Kidney epithelial cell (primary cell): Measurements from ENCODE around the gene TNPO2. TPM values are rescaled to one million over a fixed set of nuclear protein-coding genes. Genes with fewer than 3 reads are reported as not detected.
"Not testable (repeated sequence)": the region's sequence is repeated elsewhere in the genome, so short reads cannot be mapped to it uniquely, and the experiment has no call there.

Source experiments
- DNase-seq: peaks from one replicate; pipeline ENCODE4 v3.0.0-alpha.2; 2010; ENCODE audit warnings: low read depth
- H3K27me3 ChIP-seq: 2 replicates; pipeline ENCODE4 v1.6.0; 2011; ENCODE audit warnings: low read length; ENCODE audit not compliant: control insufficient read depth, insufficient read depth
- H3K36me3 ChIP-seq: 2 replicates; pipeline ENCODE4 v1.5.1; 2011; ENCODE audit warnings: low read length; ENCODE audit not compliant: control insufficient read depth, insufficient read depth
- H3K4me3 ChIP-seq: 2 replicates; pipeline ENCODE4 v1.5.1; 2011; ENCODE audit warnings: low read depth, mild to moderate bottlenecking, control low read depth, low read length
- total RNA-seq: library from RNA; depleted of rRNA; stranded (reverse); fragments of >200 nt; gene quantifications from 2 replicates; pipeline ENCODE4 v1.2.3, GENCODE V29; 2015
- TF ChIP-seq, protein P1 (sequence below): IDR thresholded peaks from 2 replicates; pipeline ENCODE4 v1.5.1; 2011; ENCODE audit warnings: mild to moderate bottlenecking, moderate library complexity, low read length, control low read depth, inconsistent platforms; ENCODE audit not compliant: insufficient read depth, poor library complexity, severe bottlenecking

Gene TNPO2
- total RNA-seq, 1 donor from 2014 or later: 27.1 TPM

- Histone ChIP-seq H3K27me3 (no peaks in the 10 kb centered on the region), H3K36me3 (peaks cover 5% of the 10 kb centered on the region), H3K4me3 (peak overlapping the region; percentile 86)
- TF ChIP-seq, protein P1, sequence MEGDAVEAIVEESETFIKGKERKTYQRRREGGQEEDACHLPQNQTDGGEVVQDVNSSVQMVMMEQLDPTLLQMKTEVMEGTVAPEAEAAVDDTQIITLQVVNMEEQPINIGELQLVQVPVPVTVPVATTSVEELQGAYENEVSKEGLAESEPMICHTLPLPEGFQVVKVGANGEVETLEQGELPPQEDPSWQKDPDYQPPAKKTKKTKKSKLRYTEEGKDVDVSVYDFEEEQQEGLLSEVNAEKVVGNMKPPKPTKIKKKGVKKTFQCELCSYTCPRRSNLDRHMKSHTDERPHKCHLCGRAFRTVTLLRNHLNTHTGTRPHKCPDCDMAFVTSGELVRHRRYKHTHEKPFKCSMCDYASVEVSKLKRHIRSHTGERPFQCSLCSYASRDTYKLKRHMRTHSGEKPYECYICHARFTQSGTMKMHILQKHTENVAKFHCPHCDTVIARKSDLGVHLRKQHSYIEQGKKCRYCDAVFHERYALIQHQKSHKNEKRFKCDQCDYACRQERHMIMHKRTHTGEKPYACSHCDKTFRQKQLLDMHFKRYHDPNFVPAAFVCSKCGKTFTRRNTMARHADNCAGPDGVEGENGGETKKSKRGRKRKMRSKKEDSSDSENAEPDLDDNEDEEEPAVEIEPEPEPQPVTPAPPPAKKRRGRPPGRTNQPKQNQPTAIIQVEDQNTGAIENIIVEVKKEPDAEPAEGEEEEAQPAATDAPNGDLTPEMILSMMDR: peak; percentile 44
- DNase-seq: no peak
These were observed 9.9 kb upstream of the TNPO2 start for GRCh38 chr19:12733369-12734214.

GRCh38 chr19:12731337-12731736, 7.6 kb upstream of the TNPO2 start:
- TF ChIP-seq, protein P1: no peak
- DNase-seq: no peak
- H3K36me3 ChIP-seq: peaks cover 5% of the 10 kb centered on the region
- no peaks in the 10 kb centered on the region for H3K27me3 ChIP-seq
- no peak overlapping the region for H3K4me3 ChIP-seq

- no peak for DNase-seq
- no peaks in the 10 kb centered on the region for H3K27me3 ChIP-seq
- H3K4me3 ChIP-seq: no peak overlapping the region
- peaks cover 5% of the 10 kb centered on the region for H3K36me3 ChIP-seq
- TF ChIP-seq, protein P1: no peak
These were observed 6.3 kb upstream of the TNPO2 start for GRCh38 chr19:12730064-12730463.

DNA sequence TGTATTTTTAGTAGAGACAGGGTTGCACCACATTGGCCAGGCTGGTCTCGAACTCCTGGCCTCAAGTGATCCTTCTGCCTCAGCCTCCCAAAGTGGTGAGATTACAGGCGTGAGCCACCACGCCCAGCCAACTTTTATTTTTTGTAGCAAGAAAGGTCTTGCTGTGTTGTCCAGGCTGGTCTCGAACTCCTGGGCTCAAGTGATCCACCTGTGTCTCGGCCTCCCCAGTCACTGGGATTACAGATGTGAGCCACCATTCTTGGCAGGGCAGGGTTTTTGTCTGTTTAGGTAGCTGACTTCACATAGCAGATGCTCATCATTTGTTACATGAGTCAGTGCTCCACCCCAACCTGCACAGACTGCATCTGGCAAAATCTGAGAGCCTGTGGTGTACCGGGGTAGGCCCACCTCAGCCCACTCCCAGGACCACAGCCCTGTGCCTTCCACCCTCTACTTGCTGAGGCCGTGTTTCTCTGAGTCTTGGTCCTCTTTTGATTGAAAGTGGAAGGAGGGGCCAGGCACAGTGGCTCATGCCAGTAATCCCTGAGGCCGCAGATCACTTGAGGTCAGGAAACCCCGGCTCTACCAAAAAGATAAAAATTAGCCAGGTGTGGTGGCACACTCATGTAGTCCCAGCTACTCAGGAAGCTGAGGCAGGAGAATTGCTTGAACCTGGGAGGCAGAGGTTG, 4.2 kb upstream of the TNPO2 start:
- Histone ChIP-seq H3K27me3 (no peaks in the 10 kb centered on the region), H3K4me3 (no peak overlapping the region), H3K36me3 (peaks cover 5% of the 10 kb centered on the region)
- no peak for DNase-seq
- TF ChIP-seq, protein P1: no peak

GRCh38 chr19:12726988-12727316, 3.2 kb upstream of the TNPO2 start:
- no peak for DNase-seq
- Histone ChIP-seq H3K36me3 (peaks cover 5% of the 10 kb centered on the region), H3K4me3 (no peak overlapping the region), H3K27me3 (no peaks in the 10 kb centered on the region)
- TF ChIP-seq, protein P1: no peak

DNA sequence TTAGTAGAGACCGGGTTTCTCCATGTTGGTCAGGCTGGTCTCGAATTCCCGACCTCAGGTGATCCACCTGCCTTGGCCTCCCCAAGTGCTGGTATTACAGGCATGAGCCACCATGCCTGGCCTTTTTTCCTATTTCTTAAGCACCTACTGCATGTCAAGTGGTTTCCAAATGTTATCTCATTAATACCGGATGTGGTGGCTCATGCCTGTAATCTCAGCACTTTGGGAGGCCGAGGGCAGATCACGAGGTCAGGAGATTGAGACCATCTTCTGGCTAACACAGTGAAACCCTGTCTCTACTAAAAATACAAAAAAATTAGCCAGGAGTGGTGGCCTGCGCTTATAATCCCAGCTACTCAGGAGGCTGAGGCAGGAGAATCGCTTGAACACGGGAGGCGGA, 1.9 kb upstream of the TNPO2 start:
- H3K4me3 ChIP-seq, DNase-seq, H3K36me3 ChIP-seq, H3K27me3 ChIP-seq: not testable (repeated sequence)
